Measurements from ENCODE around the gene USP31. TPM values are rescaled to one million over a fixed set of nuclear protein-coding genes. Genes with fewer than 3 reads are reported as not detected.

USP31 gene
- polyA plus RNA-seq, 2 of the 4 experiments (the other 2 are of a cell fraction) = 8.3 to 18.0 TPM

GRCh38 chr16:23194497-23195221, 45.4 kb upstream of the USP31 start:
- H3K4me2 ChIP-seq = no peak overlapping the region
- ChIA-PET CTCF (interaction anchor here (1.1 kb wide), 1 partner anchor 16 kb away, joined by 3 read pairs; no protein-coding TSS in a partner anchor), POLR2A (no interaction called here)
- 83% methylated on average over 9 of the region's 9 CpGs for WGBS (ENCODE audit: missing lambda C conversion rate)
- FAIRE-seq = no peak
- no peak for ATAC-seq
- no peaks in the 10 kb centered on the region for H3K4me1 ChIP-seq
- TF ChIP-seq TFCP2L1 (CRISPR knock-in tag; IDR thresholded peaks at IDR 0.05) = no peak
- no peak for TF ChIP-seq MAFK (IDR thresholded peaks at IDR 0.05; ENCODE audit: partially characterized antibody)
- TF ChIP-seq RARB (CRISPR knock-in tag; IDR thresholded peaks at IDR 0.05) = no peak
- TF ChIP-seq HOXB5 (CRISPR knock-in tag; IDR thresholded peaks at IDR 0.05) = no peak
- TF ChIP-seq SREBF2 (IDR thresholded peaks at IDR 0.05) = no peak
- no peak for TF ChIP-seq GATA3 (IDR thresholded peaks at IDR 0.05; ENCODE audit: borderline replicate concordance)
- no peak for TF ChIP-seq CTCF (IDR thresholded peaks at IDR 0.05)
- no peak for TF ChIP-seq CBX2 (IDR thresholded peaks at IDR 0.05; ENCODE audit: borderline replicate concordance, low read depth)
- TF ChIP-seq ESRRA (IDR thresholded peaks at IDR 0.05; ENCODE audit: borderline replicate concordance, low read length) = no peak
- no peak for TF ChIP-seq RFX5 (IDR thresholded peaks at IDR 0.05)
- TF ChIP-seq CBX8 (IDR thresholded peaks at IDR 0.05) = no peak
- TF ChIP-seq NFE2L2 (conservative IDR thresholded peaks at IDR 0.05; ENCODE audit: low read length) = no peak
- no peak for TF ChIP-seq CEBPB (IDR thresholded peaks at IDR 0.05)
- no peak for TF ChIP-seq EHMT2 (IDR thresholded peaks at IDR 0.05; ENCODE audit: low read depth)
- no peak for TF ChIP-seq PBX3 (IDR thresholded peaks at IDR 0.05)
- TF ChIP-seq PHF8 (IDR thresholded peaks at IDR 0.05; ENCODE audit: borderline replicate concordance, low read depth) = no peak
- no peak for TF ChIP-seq EHF (CRISPR knock-in tag; IDR thresholded peaks at IDR 0.05)
- no peak for TF ChIP-seq ZSCAN20 (CRISPR knock-in tag; IDR thresholded peaks at IDR 0.05)
- TF ChIP-seq, protein P1, sequence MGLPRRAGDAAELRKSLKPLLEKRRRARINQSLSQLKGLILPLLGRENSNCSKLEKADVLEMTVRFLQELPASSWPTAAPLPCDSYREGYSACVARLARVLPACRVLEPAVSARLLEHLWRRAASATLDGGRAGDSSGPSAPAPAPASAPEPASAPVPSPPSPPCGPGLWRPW (IDR thresholded peaks at IDR 0.05) = no peak
- no peaks in the 10 kb centered on the region for H3K9me3 ChIP-seq
- DNase-seq (ENCODE audit: low read depth in 1 of 2, low spot score in 1 of 2) = no peak
- no peak overlapping the region for H3K4me3 ChIP-seq
- H3K27ac ChIP-seq = no peak overlapping the region

- ChIA-PET POLR2A (no interaction called here), CTCF (interaction anchor here (18.1 kb wide), 1 partner anchor 246 kb away, joined by 336 read pairs; no protein-coding TSS in a partner anchor)
- no peak for TF ChIP-seq JUN (IDR thresholded peaks at IDR 0.05)
- TF ChIP-seq CEBPB (IDR thresholded peaks at IDR 0.05) = no peak
- no peak for TF ChIP-seq MAFK (IDR thresholded peaks at IDR 0.05; ENCODE audit: partially characterized antibody)
- TF ChIP-seq ZFP36 (IDR thresholded peaks at IDR 0.05; ENCODE audit: borderline replicate concordance, partially characterized antibody) = no peak
- no peak for TF ChIP-seq ZC3H11A (IDR thresholded peaks at IDR 0.05)
- TF ChIP-seq USF2 (IDR thresholded peaks at IDR 0.05) = no peak
- TF ChIP-seq TP53 (CRISPR knock-in tag; IDR thresholded peaks at IDR 0.05) = no peak
- WGBS (ENCODE audit: missing lambda C conversion rate) = 50% methylated on average over 2 of the region's 2 CpGs
- Histone ChIP-seq H3K27ac (no peak overlapping the region), H3K4me2 (no peak overlapping the region), H3K4me3 (no peak overlapping the region), H3K4me1 (no peaks in the 10 kb centered on the region), H3K9me3 (no peaks in the 10 kb centered on the region)
- FAIRE-seq (no peak), DNase-seq (ENCODE audit: low read depth in 1 of 2, low spot score in 1 of 2) (no peak), ATAC-seq (no peak)
Observed at GRCh38 chr16:23188911-23189310, 39.7 kb upstream of the USP31 start.

All from A549 (cell line).